IMR-90 (cell line): Measurements from ENCODE around the gene CPA5. TPM values are rescaled to one million over a fixed set of nuclear protein-coding genes. Genes with fewer than 3 reads are reported as not detected.

ENCODE experiments used
- ATAC-seq: fragments of 200-7000 bp; cut with Tn5 transposase; 2 replicates; pipeline ENCODE4 v1.9.1; 2020; ENCODE audit warnings: low read depth, mild to moderate bottlenecking, moderate library complexity
- BruUV-seq: library from RNA; stranded (reverse); fragments of 400-500 nt; replicated peaks from 2 replicates; lab custom pipeline; 2021; lab: Mats Ljungman, UMichigan
- CTCF ChIA-PET: fragments of 300-600 bp; formaldehyde crosslinking; extraction: SDS; loops from one replicate; lab custom pipeline; 2021; ENCODE audit warnings: antibody characterized with exemption; lab: Yijun Ruan, JAX
- POLR2A ChIA-PET: fragments of 300-600 bp; sonication (Branson Sonifier 250); formaldehyde crosslinking; loops from one replicate; lab custom pipeline; 2022; ENCODE audit warnings: antibody characterized with exemption; ENCODE audit not compliant: unreplicated experiment; lab: Charles Lee
- DNase-seq: peaks from one replicate; pipeline ENCODE4 v3.0.0; 2013
- H2AFZ ChIP-seq: replicated peaks from 2 replicates; pipeline ENCODE3; 2013; ENCODE audit warnings: low read length, mild to moderate bottlenecking; ENCODE audit not compliant: poor library complexity
- H2AK5ac ChIP-seq: 2 replicates; pipeline ENCODE4 v1.6.1; 2013; ENCODE audit warnings: low read depth, low read length, inconsistent platforms
- H2AK9ac ChIP-seq: replicated peaks from 2 replicates; pipeline ENCODE3; 2013; ENCODE audit warnings: mild to moderate bottlenecking, low read depth, low read length, moderate library complexity; ENCODE audit not compliant: poor library complexity
- H2BK120ac ChIP-seq: 2 replicates; pipeline ENCODE4 v1.6.1; 2013; ENCODE audit warnings: low read depth, low read length, inconsistent platforms
- H2BK15ac ChIP-seq: 3 replicates; pipeline ENCODE4 v1.6.1; 2013; ENCODE audit warnings: low read depth, low read length, inconsistent platforms
- H2BK20ac ChIP-seq: 2 replicates; pipeline ENCODE4 v1.6.1; 2013; ENCODE audit warnings: low read depth, mild to moderate bottlenecking, inconsistent platforms, low read length, moderate library complexity
- H2BK5ac ChIP-seq: 2 replicates; pipeline ENCODE4 v1.6.1; 2013; ENCODE audit warnings: mild to moderate bottlenecking, low read depth, low read length, inconsistent platforms; ENCODE audit not compliant: poor library complexity, severe bottlenecking
- H3K14ac ChIP-seq: replicated peaks from 2 replicates; pipeline ENCODE4 v1.6.1; 2013; ENCODE audit warnings: low read depth, low read length, inconsistent platforms
- H3K18ac ChIP-seq: 2 replicates; pipeline ENCODE4 v1.6.1; 2013; ENCODE audit warnings: low read depth, low read length, control low read depth
- H3K23ac ChIP-seq: 2 replicates; pipeline ENCODE4 v1.6.1; 2013; ENCODE audit warnings: low read depth, low read length, inconsistent platforms
- H3K27ac ChIP-seq: 2 replicates; pipeline ENCODE4 v1.5.1; 2013; ENCODE audit warnings: mild to moderate bottlenecking, control low read depth, low read length; ENCODE audit not compliant: insufficient read depth
- H3K27me3 ChIP-seq: 2 replicates; pipeline ENCODE4 v1.6.1; 2013; ENCODE audit warnings: low read length; ENCODE audit not compliant: control insufficient read depth, insufficient read depth
- H3K36me3 ChIP-seq: 2 replicates; pipeline ENCODE4 v1.6.1; 2013; ENCODE audit warnings: low read length, mixed read lengths; ENCODE audit not compliant: control insufficient read depth, insufficient read depth
- H3K4ac ChIP-seq: 2 replicates; pipeline ENCODE4 v1.6.1; 2013; ENCODE audit warnings: low read depth, low read length, inconsistent platforms
- H3K4me1 ChIP-seq: 2 replicates; pipeline ENCODE4 v1.6.1; 2013; ENCODE audit warnings: low read length, mixed read lengths; ENCODE audit not compliant: control insufficient read depth, insufficient read depth
- H3K4me2 ChIP-seq: 2 replicates; pipeline ENCODE4 v1.6.1; 2013; ENCODE audit warnings: low read depth, mild to moderate bottlenecking, control low read depth, low read length, moderate library complexity
- H3K4me3 ChIP-seq: 2 replicates; pipeline ENCODE4 v1.5.1; 2013; ENCODE audit warnings: low read depth, mild to moderate bottlenecking, control low read depth, low read length, moderate library complexity; ENCODE audit not compliant: insufficient read depth
- H3K56ac ChIP-seq: 2 replicates; pipeline ENCODE4 v1.6.1; 2013; ENCODE audit warnings: low read length, inconsistent platforms; ENCODE audit not compliant: insufficient read depth; ENCODE audit errors: extremely low read depth
- H3K79me1 ChIP-seq, 2 experiments: 2 replicates each; pipeline ENCODE4 v1.6.1; 2013; ENCODE audit warnings: low read length in 2 of 2, inconsistent platforms in 1 of 2, low read depth in 1 of 2
- H3K9ac ChIP-seq: 2 replicates; pipeline ENCODE4 v1.6.1; 2013; ENCODE audit warnings: low read depth, low read length, control low read depth
- H3K9me1 ChIP-seq: 2 replicates; pipeline ENCODE4 v1.6.1; 2013; ENCODE audit warnings: low read length, inconsistent platforms; ENCODE audit not compliant: insufficient read depth
- H3K9me3 ChIP-seq: 2 replicates; pipeline ENCODE4 v1.6.1; 2013; ENCODE audit warnings: low read length; ENCODE audit not compliant: control insufficient read depth, insufficient read depth
- H4K20me1 ChIP-seq: 2 replicates; pipeline ENCODE4 v1.6.1; 2013; ENCODE audit warnings: low read length, inconsistent platforms; ENCODE audit not compliant: insufficient read depth
- H4K5ac ChIP-seq: 2 replicates; pipeline ENCODE4 v1.6.1; 2013; ENCODE audit warnings: mild to moderate bottlenecking, low read depth, low read length, control low read depth
- H4K8ac ChIP-seq, 2 experiments: 2 replicates each; pipeline ENCODE4 v1.6.1; 2013; ENCODE audit warnings: low read depth in 2 of 2, low read length in 2 of 2, control low read depth in 1 of 2, inconsistent platforms in 1 of 2
- H4K91ac ChIP-seq: 2 replicates; pipeline ENCODE4 v1.6.1; 2013; ENCODE audit warnings: low read depth, low read length, inconsistent platforms; ENCODE audit not compliant: insufficient read depth
- CEBPB ChIP-seq: IDR thresholded peaks from 2 replicates; pipeline ENCODE4 v1.6.1; 2012; ENCODE audit warnings: low read depth, low read length, improper control_type of control experiment
- CHD1 ChIP-seq: IDR thresholded peaks from 2 replicates; pipeline ENCODE4 v1.6.1; 2012; ENCODE audit warnings: low read depth, low read length, improper control_type of control experiment
- ELK1 ChIP-seq: fragments of 150-350 bp; IDR thresholded peaks from 2 replicates; pipeline ENCODE4 v1.6.1; 2016; ENCODE audit warnings: low read depth, mild to moderate bottlenecking, low read length, moderate library complexity, borderline replicate concordance
- FOS ChIP-seq: fragments of 150-350 bp; IDR thresholded peaks from 2 replicates; pipeline ENCODE4 v1.6.1; 2016; ENCODE audit warnings: low read depth, low read length
- MAFK ChIP-seq: IDR thresholded peaks from 2 replicates; pipeline ENCODE4 v1.6.1; 2012; ENCODE audit warnings: low read depth, low read length, improper control_type of control experiment
- MXI1 ChIP-seq: IDR thresholded peaks from 2 replicates; pipeline ENCODE4 v1.6.1; 2012; ENCODE audit warnings: low read depth, mild to moderate bottlenecking, low read length, moderate library complexity, borderline replicate concordance
- NFE2L2 ChIP-seq: fragments of 150-350 bp; IDR thresholded peaks from 2 replicates; pipeline ENCODE4 v1.6.1; 2016; ENCODE audit warnings: low read depth, mild to moderate bottlenecking, low read length
- RCOR1 ChIP-seq: IDR thresholded peaks from 2 replicates; pipeline ENCODE4 v1.6.1; 2012; ENCODE audit warnings: mild to moderate bottlenecking, low read length, improper control_type of control experiment; ENCODE audit not compliant: insufficient replicate concordance
- RFX5 ChIP-seq: IDR thresholded peaks from 2 replicates; pipeline ENCODE4 v1.8.0; 2012; ENCODE audit warnings: low read depth, mild to moderate bottlenecking, low read length, moderate library complexity
- SMC3 ChIP-seq: fragments of 150-350 bp; IDR thresholded peaks from 2 replicates; pipeline ENCODE4 v1.6.1; 2016; ENCODE audit warnings: low read depth, mild to moderate bottlenecking, antibody characterized with exemption, low read length, moderate library complexity
- WGBS, 2 experiments: methylation state at CpG; one replicate each; pipeline versions ENCODE4 v1.1.5 to v1.1.7; 2013; ENCODE audit warnings: missing lambda C conversion rate in 2 of 2; ENCODE audit not compliant: insufficient read length in 1 of 2; ENCODE audit errors: extremely low coverage in 2 of 2; 5-methylcytosine and 5-hydroxymethylcytosine counted together
- dilution Hi-C: fragments of 300-500 bp; cut with HindIII; formaldehyde crosslinking; loops from one replicate; pipeline ENCODE4 v1.14.3; 2018; ENCODE audit warnings: low sequenced_read_pairs; ENCODE audit not compliant: unreplicated experiment
- in situ Hi-C: fragments of 300-500 bp; cut with MboI; formaldehyde crosslinking; loops from 3 replicates; pipeline ENCODE4 v1.14.3; 2019; ENCODE audit warnings: low sequenced_read_pairs, inconsistent platforms, mixed read lengths
- intact Hi-C: fragments of 100-400 bp; cut with micrococcal nuclease; formaldehyde crosslinking; loops from 2 replicates; pipeline ENCODE4 v1.10.0; 2022
- polyA plus RNA-seq, 3 experiments: library from polyadenylated mRNA; depleted of rRNA; stranded (reverse); fragments of >200 nt; gene quantifications; 2 replicates each; pipeline ENCODE4 v1.2.3, GENCODE V29; 2012; ENCODE audit warnings: low replicate concordance in 1 of 3
- total RNA-seq: library from RNA; depleted of rRNA; stranded (reverse); fragments of >200 nt; gene quantifications from 2 replicates; pipeline ENCODE4 v1.2.3, GENCODE V29; 2012
- TF ChIP-seq, protein P1 (sequence below): conservative IDR thresholded peaks from 2 replicates; pipeline ENCODE4 v1.5.1; 2012; ENCODE audit warnings: mild to moderate bottlenecking, low read depth, low read length, improper control_type of control experiment
- TF ChIP-seq, protein P2 (sequence below): fragments of 150-350 bp; IDR thresholded peaks from 2 replicates; pipeline ENCODE4 v1.6.1; 2017; ENCODE audit warnings: mild to moderate bottlenecking, antibody characterized with exemption, low read length, low read depth

CPA5 gene
- total and polyA plus RNA-seq, 2 of the 4 experiments (the other 2 are of a cell fraction) = under 0.01 to 0.86 TPM

DNA sequence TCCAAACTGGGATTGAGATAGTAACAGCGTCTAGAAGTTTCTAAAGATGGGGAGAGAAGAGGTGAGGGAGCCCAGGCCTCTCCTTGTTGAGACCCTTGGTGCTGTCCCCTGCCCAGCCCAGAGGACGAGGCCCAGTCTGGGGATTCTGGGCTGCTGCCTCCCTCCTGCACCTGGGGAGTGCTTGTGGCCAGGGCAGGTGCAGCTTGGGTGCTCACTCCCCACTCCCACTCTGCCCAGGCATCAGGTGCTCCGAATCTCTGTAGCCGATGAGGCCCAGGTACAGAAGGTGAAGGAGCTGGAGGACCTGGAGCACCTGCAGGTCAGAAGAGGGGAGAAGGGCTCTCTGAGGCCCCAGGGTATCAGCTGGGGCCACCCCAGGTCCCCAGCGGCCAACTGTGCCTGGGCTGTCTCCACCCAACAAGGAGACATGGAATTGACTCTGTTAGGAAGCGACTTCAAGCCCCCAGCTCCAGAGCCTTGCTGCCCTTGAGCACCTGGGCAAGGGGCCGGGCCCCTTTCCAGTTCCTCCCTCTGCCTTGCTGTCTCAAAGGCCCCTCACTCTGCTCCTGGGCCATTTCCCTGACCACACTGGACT, 36.3 kb downstream of the CPA5 start:
- 83% methylated on average over 1 of the region's 7 CpGs; no CpG with 5 or more reads in 1 of the 2 experiments for WGBS, 2 experiments

More for the DNA sequence above, 36.3 kb downstream of the CPA5 start:
- Histone ChIP-seq H3K9ac (no peak overlapping the region), H2BK15ac (no peak overlapping the region; the same call in 2 of the 3 replicates), H4K20me1 (no peaks in the 10 kb centered on the region), H2AFZ (peak overlapping the region; percentile 71), H2BK20ac (0 out of 2 replicates have a peak overlapping the region, but pooled peaks have one; percentile 75), H3K4me1 (peaks cover 11% of the 10 kb centered on the region), H3K14ac (0 out of 2 replicates have a peak overlapping the region, but pooled peaks have one; percentile 69), H4K91ac (no peak overlapping the region), H4K5ac (no peak overlapping the region), H2BK120ac (peak overlapping the region; percentile 42), H3K23ac (no peak overlapping the region), H3K18ac (no peak overlapping the region; the same call in 1 of the 2 replicates), H3K9me3 (peaks cover 3% of the 10 kb centered on the region; the same call in 1 of the 2 replicates), H3K56ac (no peak overlapping the region), H3K4ac (peak overlapping the region; percentile 86), H3K9me1 (0 out of 2 replicates have a peak, but pooled peaks cover 6% of the 10 kb centered on the region), H3K36me3 (no peaks in the 10 kb centered on the region), H3K4me3 (no peak overlapping the region), H3K27ac (no peak overlapping the region), H2BK5ac (no peak overlapping the region), H2AK5ac (peak overlapping the region; percentile 69), H3K4me2 (no peak overlapping the region), H3K79me1 (no peaks in the 10 kb centered on the region), H4K8ac (peak overlapping the region in 1 of 2 experiments; percentile 60; a peak in 1 of 4 replicates), H3K27me3 (no peaks in the 10 kb centered on the region), H2AK9ac (peak overlapping the region; percentile 82)
- intact Hi-C loops = no loop called here
- POLR2A ChIA-PET = interaction anchor here (0.5 kb wide), 1 partner anchor 104 kb away, joined by 8 read pairs; no protein-coding TSS in a partner anchor
- CTCF ChIA-PET = interaction anchor here (0.6 kb wide), 2 partner anchors 10 to 105 kb away, joined by 4 read pairs; no protein-coding TSS in a partner anchor
- DNase-seq (no peak), ATAC-seq (no peak)
- in situ Hi-C loops = no loop called here
- no TSS peak for BruUV-seq
- TF ChIP-seq, protein P1, sequence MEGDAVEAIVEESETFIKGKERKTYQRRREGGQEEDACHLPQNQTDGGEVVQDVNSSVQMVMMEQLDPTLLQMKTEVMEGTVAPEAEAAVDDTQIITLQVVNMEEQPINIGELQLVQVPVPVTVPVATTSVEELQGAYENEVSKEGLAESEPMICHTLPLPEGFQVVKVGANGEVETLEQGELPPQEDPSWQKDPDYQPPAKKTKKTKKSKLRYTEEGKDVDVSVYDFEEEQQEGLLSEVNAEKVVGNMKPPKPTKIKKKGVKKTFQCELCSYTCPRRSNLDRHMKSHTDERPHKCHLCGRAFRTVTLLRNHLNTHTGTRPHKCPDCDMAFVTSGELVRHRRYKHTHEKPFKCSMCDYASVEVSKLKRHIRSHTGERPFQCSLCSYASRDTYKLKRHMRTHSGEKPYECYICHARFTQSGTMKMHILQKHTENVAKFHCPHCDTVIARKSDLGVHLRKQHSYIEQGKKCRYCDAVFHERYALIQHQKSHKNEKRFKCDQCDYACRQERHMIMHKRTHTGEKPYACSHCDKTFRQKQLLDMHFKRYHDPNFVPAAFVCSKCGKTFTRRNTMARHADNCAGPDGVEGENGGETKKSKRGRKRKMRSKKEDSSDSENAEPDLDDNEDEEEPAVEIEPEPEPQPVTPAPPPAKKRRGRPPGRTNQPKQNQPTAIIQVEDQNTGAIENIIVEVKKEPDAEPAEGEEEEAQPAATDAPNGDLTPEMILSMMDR = no peak
- TF ChIP-seq CHD1 (no peak), NFE2L2 (no peak), RFX5 (no peak), SMC3 (no peak), FOS (no peak), MXI1 (no peak), CEBPB (no peak), ELK1 (no peak), RCOR1 (no peak), MAFK (no peak)
- TF ChIP-seq, protein P2, sequence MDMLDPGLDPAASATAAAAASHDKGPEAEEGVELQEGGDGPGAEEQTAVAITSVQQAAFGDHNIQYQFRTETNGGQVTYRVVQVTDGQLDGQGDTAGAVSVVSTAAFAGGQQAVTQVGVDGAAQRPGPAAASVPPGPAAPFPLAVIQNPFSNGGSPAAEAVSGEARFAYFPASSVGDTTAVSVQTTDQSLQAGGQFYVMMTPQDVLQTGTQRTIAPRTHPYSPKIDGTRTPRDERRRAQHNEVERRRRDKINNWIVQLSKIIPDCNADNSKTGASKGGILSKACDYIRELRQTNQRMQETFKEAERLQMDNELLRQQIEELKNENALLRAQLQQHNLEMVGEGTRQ = no peak
- dilution Hi-C loops = no loop called here
